OCI-LY3 (cell line): ENCODE measurements around the gene MYL9.

Source experiments
- H2AFZ ChIP-seq: fragments of 200-600, 300-600 bp; shearing (Covaris generic); 2 replicates; pipeline ENCODE4 v1.6.0; 2014; ENCODE audit warnings: antibody characterized with exemption, low read depth, low read length
- H3K27ac ChIP-seq: fragments of 200-600, 300-600 bp; sonication (generic); 2 replicates; pipeline ENCODE4 v1.5.1; 2014; ENCODE audit warnings: mild to moderate bottlenecking, low read length, moderate library complexity, mixed read lengths
- H3K27me3 ChIP-seq: fragments of 200-600, 300-600 bp; sonication (generic); 2 replicates; pipeline ENCODE4 v1.6.1; 2014; ENCODE audit warnings: low read depth, low read length, mixed read lengths
- H3K36me3 ChIP-seq: fragments of 200-600, 300-600 bp; sonication (generic); replicated peaks from 2 replicates; pipeline ENCODE3; 2014; ENCODE audit warnings: low read depth, low read length, mixed read lengths
- H3K4me1 ChIP-seq: fragments of 300-600, 200-600 bp; sonication (generic); 2 replicates; pipeline ENCODE4 v1.6.1; 2014; ENCODE audit warnings: low read length, mixed read lengths
- H3K4me2 ChIP-seq: fragments of 200-600, 300-600 bp; sonication (generic); 2 replicates; pipeline ENCODE4 v1.6.1; 2014; ENCODE audit warnings: low read length, mixed read lengths
- H3K4me3 ChIP-seq: fragments of 300-600, 200-600 bp; sonication (generic); 2 replicates; pipeline ENCODE4 v1.5.1; 2014; ENCODE audit warnings: antibody characterized with exemption, mild to moderate bottlenecking, low read length, moderate library complexity
- H3K79me2 ChIP-seq: fragments of 300-600, 200-600 bp; shearing (Covaris generic); 2 replicates; pipeline ENCODE4 v1.6.1; 2014; ENCODE audit warnings: mild to moderate bottlenecking, low read length, mixed read lengths
- H3K9ac ChIP-seq: fragments of 300-600, 200-600 bp; shearing (Covaris generic); 2 replicates; pipeline ENCODE4 v1.6.0; 2014; ENCODE audit warnings: mild to moderate bottlenecking, low read length, moderate library complexity
- H3K9me3 ChIP-seq: fragments of 200-600, 300-600 bp; shearing (Covaris generic); 2 replicates; pipeline ENCODE4 v1.6.1; 2014; ENCODE audit warnings: low read length, mixed read lengths; ENCODE audit not compliant: insufficient read depth
- H4K20me1 ChIP-seq: fragments of 200-600, 300-600 bp; sonication (generic); 2 replicates; pipeline ENCODE4 v1.6.1; 2016; ENCODE audit warnings: low read length, mixed read lengths; ENCODE audit not compliant: insufficient read depth
- EZH2phosphoT487 ChIP-seq: fragments of 200-600 bp; shearing (Covaris generic); IDR thresholded peaks from 2 replicates; pipeline ENCODE4 v1.6.1; 2018; ENCODE audit warnings: antibody characterized with exemption, mixed run types, low read depth
- TF ChIP-seq, protein P1 (sequence below): fragments of 200-600, 300-600 bp; sonication (generic); IDR thresholded peaks from 2 replicates; pipeline ENCODE4 v1.5.1; 2014; ENCODE audit warnings: antibody characterized with exemption, low read length, low read depth

The MYL9 gene

DNA sequence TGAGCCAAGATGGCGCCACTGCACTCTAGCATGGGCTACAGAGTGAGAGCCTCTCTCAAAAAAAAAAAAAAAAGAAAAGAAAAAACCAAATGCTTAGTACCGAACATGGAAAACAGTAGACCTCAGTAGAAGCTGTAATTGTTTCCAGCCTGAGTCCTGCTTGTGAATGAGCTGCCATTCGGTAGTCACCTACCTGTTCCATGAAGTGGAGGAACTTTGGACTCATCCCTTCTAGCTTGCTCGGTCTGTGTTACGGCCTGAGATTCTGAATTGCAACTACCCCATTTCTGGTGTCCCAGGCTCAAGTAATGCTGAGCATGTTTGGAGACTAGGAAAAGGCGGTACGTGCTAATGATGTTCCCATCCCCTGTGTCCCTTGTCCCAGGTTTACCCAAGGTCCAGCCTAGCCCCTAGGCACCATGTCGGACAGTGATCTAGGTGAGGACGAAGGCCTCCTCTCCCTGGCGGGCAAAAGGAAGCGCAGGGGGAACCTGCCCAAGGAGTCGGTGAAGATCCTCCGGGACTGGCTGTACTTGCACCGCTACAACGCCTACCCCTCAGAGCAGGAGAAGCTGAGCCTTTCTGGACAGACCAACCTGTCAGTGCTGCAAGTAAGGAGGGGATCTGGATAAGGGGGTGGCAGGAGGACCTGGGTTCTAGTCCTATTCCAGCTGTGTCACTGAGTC lies 37.2 kb downstream of the MYL9 start:
- H3K4me3 ChIP-seq, result no peak overlapping the region
- H3K36me3 ChIP-seq, result peaks cover 48% of the 10 kb centered on the region
- H3K27me3 ChIP-seq, result no peaks in the 10 kb centered on the region
- peaks cover 86% of the 10 kb centered on the region for H3K79me2 ChIP-seq
- TF ChIP-seq, protein P1, sequence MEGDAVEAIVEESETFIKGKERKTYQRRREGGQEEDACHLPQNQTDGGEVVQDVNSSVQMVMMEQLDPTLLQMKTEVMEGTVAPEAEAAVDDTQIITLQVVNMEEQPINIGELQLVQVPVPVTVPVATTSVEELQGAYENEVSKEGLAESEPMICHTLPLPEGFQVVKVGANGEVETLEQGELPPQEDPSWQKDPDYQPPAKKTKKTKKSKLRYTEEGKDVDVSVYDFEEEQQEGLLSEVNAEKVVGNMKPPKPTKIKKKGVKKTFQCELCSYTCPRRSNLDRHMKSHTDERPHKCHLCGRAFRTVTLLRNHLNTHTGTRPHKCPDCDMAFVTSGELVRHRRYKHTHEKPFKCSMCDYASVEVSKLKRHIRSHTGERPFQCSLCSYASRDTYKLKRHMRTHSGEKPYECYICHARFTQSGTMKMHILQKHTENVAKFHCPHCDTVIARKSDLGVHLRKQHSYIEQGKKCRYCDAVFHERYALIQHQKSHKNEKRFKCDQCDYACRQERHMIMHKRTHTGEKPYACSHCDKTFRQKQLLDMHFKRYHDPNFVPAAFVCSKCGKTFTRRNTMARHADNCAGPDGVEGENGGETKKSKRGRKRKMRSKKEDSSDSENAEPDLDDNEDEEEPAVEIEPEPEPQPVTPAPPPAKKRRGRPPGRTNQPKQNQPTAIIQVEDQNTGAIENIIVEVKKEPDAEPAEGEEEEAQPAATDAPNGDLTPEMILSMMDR, result no peak
- TF ChIP-seq EZH2phosphoT487, result no peak
- H3K9me3 ChIP-seq, result no peaks in the 10 kb centered on the region
- H3K9ac ChIP-seq, result no peak overlapping the region
- no peak overlapping the region for H2AFZ ChIP-seq
- H4K20me1 ChIP-seq, result peaks cover 46% of the 10 kb centered on the region
- H3K27ac ChIP-seq, result no peak overlapping the region
- peaks cover 7% of the 10 kb centered on the region for H3K4me1 ChIP-seq
- no peak overlapping the region for H3K4me2 ChIP-seq

DNA sequence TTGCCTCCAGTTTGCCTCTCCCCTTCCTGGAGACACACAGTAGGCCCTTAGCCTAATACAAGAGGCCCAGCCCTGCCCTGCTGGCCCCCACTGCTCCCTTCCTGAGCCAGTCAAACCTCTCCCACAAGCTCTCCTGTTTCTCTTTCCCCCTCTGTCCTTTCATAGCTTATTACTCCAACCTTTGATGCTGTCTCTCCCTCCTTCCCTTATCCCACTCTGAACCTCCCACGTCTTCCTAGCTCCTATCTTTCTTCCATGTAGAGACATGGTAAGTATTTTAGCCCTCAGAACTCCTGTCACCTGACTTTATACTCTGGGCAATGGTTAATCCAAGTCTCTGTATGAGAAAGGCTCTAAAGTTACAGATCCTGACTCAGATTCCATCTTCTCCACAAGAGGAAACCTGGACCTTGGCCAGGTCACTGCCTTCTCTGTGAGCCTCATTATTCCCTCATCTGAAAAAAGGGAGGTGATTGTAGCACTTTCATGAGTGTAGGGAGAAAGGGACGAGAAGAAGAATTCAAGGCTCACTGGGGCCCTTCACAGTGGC lies 38.8 kb downstream of the MYL9 start:
- Histone ChIP-seq H3K4me2 (no peak overlapping the region), H3K27me3 (no peaks in the 10 kb centered on the region), H3K4me1 (peaks cover 7% of the 10 kb centered on the region), H3K4me3 (no peak overlapping the region), H3K79me2 (peaks cover 76% of the 10 kb centered on the region), H3K27ac (no peak overlapping the region), H4K20me1 (peaks cover 42% of the 10 kb centered on the region), H2AFZ (no peak overlapping the region), H3K9me3 (no peaks in the 10 kb centered on the region), H3K9ac (no peak overlapping the region), H3K36me3 (peaks cover 52% of the 10 kb centered on the region)
- no peak for TF ChIP-seq EZH2phosphoT487
- TF ChIP-seq, protein P1, result no peak

DNA sequence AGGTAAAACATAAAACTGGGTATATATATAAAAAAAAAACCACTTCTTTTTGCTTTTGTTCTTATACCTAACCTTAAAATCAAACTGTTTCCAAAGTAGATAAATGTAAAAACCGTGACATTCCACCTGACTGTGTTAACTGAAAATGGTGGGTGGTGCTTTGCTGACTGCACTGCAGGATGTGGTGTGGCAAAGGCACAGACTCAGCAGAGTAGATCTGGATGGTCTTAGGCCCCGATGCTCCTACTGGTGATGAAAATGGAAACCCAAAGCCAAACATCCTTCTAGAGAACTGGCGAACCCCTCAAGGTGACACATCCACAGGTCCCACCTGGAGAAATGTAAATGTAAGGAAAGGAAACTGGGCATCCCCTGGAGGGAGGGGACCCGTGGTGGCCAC lies 41.0 kb downstream of the MYL9 start:
- H2AFZ ChIP-seq, result no peak overlapping the region
- H3K4me1 ChIP-seq, result peaks cover 15% of the 10 kb centered on the region
- TF ChIP-seq EZH2phosphoT487, result no peak
- TF ChIP-seq, protein P1, result no peak
- H3K79me2 ChIP-seq, result peaks cover 66% of the 10 kb centered on the region
- H3K9me3 ChIP-seq, result no peaks in the 10 kb centered on the region
- H3K27ac ChIP-seq, result no peak overlapping the region
- no peaks in the 10 kb centered on the region for H3K27me3 ChIP-seq
- H3K4me2 ChIP-seq, result no peak overlapping the region
- H3K36me3 ChIP-seq, result peaks cover 59% of the 10 kb centered on the region
- H3K9ac ChIP-seq, result no peak overlapping the region
- H4K20me1 ChIP-seq, result peaks cover 25% of the 10 kb centered on the region
- no peak overlapping the region for H3K4me3 ChIP-seq

DNA sequence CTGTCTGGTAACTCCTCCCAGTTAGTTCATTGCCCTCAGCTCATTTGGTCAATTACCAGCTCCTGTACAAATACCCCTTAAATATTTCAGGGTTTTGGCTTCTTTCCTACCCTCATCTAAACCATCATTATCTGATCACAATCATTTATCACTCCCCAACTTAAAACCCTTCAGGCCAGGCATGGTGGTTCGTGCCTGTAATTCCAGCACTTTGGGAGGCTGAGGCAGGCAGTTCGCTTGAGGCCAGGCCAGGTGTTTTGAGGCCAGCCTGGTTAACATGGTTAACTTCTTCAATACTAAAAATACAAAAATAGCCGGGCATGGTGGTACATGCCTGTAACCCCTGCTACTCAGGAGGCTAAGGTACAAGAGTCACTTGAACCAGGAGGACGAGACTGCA lies 41.5 kb downstream of the MYL9 start:
- peaks cover 20% of the 10 kb centered on the region for H3K4me1 ChIP-seq
- H4K20me1 ChIP-seq, result peaks cover 21% of the 10 kb centered on the region
- H3K4me3 ChIP-seq, result no peak overlapping the region
- H3K79me2 ChIP-seq, result peaks cover 64% of the 10 kb centered on the region
- H3K9me3 ChIP-seq, result no peaks in the 10 kb centered on the region
- H3K9ac ChIP-seq, result no peak overlapping the region
- TF ChIP-seq EZH2phosphoT487, result no peak
- TF ChIP-seq, protein P1, result no peak
- no peak overlapping the region for H3K27ac ChIP-seq
- peaks cover 60% of the 10 kb centered on the region for H3K36me3 ChIP-seq
- H2AFZ ChIP-seq, result no peak overlapping the region
- no peak overlapping the region for H3K4me2 ChIP-seq
- H3K27me3 ChIP-seq, result no peaks in the 10 kb centered on the region
